ENCODE results near the gene USH2A.

DNA sequence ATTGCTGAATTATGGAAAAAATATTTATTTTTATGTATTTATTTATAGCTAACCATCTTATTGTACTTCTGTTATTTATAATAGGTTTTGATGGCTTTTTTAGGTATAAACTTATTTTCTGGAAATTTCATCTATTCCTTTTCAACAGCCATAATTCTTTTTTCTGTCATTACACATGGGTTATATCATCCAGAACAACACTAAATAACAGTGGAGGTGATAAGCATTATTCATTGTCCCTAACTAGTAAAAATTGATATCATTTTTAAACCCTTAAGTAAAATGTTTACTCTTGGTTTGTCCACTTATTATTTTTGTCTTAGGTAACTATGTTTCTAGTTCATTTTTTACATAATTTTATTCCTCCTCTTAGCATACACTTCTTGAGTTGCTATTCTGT, 309.1 kb downstream of the USH2A start:
- TF ChIP-seq, protein P1, sequence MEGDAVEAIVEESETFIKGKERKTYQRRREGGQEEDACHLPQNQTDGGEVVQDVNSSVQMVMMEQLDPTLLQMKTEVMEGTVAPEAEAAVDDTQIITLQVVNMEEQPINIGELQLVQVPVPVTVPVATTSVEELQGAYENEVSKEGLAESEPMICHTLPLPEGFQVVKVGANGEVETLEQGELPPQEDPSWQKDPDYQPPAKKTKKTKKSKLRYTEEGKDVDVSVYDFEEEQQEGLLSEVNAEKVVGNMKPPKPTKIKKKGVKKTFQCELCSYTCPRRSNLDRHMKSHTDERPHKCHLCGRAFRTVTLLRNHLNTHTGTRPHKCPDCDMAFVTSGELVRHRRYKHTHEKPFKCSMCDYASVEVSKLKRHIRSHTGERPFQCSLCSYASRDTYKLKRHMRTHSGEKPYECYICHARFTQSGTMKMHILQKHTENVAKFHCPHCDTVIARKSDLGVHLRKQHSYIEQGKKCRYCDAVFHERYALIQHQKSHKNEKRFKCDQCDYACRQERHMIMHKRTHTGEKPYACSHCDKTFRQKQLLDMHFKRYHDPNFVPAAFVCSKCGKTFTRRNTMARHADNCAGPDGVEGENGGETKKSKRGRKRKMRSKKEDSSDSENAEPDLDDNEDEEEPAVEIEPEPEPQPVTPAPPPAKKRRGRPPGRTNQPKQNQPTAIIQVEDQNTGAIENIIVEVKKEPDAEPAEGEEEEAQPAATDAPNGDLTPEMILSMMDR (IDR thresholded peaks at IDR 0.05) = no peak
- TF ChIP-seq POLR2A (IDR thresholded peaks at IDR 0.05) (no peak), POLR2AphosphoS5 (IDR thresholded peaks at IDR 0.05) (no peak)

Measured in prostate gland (tissue), 2 donors.